GM20431 (cell line): ENCODE results near the gene HBS1L.
"Not testable (repeated sequence)": the region's sequence is repeated elsewhere in the genome, so short reads cannot be mapped to it uniquely, and the experiment has no call there.

Experiments used
- in situ Hi-C: fragments of 300-500 bp; cut with MseI, MboI; formaldehyde crosslinking; loops from one replicate; pipeline ENCODE4 v1.15.0; 2020; ENCODE audit warnings: low sequenced_read_pairs; ENCODE audit not compliant: unreplicated experiment

The HBS1L gene

DNA sequence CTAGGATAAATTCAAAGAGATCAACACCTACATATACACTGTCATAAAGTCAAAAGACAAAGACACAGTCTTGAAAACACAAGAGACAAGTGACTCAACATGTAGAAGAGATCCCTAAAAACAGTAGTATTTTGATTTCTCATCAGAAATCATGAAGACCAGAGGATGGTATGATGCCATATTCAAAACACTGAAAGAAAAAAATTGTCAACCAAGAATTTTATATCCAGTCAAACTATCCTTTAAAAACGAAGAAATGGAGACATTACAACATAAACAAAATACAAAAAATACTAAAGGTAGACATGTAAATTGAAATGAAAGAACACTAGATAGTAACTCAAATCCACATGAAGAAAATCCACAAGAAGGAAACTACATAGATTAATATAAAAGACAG, 27.3 kb upstream of the HBS1L start:
- in situ Hi-C loops: no loop called here

GRCh38 chr6:135075018-135075417, 20.4 kb upstream of the HBS1L start:
- in situ Hi-C loops: no loop called here

DNA sequence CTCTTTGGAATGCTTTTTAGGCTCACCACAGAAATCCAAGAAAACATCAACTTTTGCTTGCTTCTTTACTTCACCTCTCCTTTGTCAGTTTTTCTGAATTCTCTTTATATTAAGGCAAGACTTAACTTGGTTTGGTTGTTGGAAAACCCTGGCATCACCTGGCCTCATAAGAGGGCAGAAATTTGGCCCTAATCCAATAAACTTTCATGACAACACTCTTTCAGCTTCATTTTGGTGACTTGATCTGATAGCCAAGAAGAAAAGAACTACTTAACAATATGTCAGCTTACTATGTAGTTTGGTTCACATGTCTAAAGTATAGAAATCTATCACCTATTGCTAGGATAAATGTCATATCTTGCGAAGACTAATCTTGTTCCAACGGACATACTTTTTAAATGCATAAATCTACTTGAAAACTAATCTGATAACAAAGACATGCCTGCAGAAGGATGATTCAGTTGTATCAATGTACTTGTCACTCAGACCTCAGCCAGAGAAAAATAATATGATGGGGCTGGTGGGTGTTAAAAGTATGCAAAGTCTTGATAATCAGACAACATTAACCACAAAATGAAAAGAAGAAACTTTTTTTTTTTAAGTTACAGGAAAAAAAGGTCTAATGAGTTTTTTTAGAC, 19.3 kb upstream of the HBS1L start:
- in situ Hi-C loops: no loop called here

GRCh38 chr6:135073217-135073616, 18.6 kb upstream of the HBS1L start:
- in situ Hi-C loops: no loop called here

- in situ Hi-C loops: no loop called here
Measured at GRCh38 chr6:135072753-135073152, 18.1 kb upstream of the HBS1L start.

DNA sequence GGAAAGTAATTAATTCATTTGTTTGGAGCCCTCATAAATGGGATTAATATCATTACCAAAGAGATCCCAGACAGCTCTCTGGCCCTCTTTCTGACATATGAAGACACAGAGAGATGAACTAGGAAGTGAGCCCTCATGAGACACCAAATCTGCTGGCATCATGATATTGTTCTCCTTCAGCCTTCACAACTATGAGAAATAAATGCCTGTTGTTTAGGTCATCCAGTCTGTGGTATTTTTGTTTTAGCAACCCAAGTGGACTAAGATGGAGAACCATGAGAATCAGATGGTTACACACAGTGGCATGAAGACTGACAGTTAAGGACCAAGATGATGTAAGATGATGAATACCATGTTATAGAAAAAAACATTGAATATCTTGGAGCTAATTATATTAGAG, 16.9 kb upstream of the HBS1L start:
- in situ Hi-C loops: no loop called here

DNA sequence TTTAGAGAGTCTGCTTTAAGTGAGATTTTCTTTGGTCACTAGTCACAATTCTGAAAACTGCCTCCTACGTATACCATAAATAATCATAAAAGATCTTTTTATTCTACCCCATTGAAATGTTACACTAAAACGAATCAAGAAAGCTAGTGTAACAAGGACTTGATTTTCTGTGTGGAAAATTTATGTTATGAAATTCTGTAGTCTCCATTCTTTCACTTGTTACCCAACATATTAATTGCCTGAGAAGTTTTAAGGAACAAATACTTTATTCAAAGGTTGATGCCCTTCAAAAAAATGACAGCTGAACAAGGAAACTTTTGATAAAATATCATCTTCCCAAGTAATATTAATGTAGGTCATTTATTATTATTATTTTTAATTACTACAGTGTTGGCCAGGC, 13.3 kb upstream of the HBS1L start:
- in situ Hi-C loops: no loop called here

GRCh38 chr6:135066806-135067205, 12.2 kb upstream of the HBS1L start:
- in situ Hi-C loops: no loop called here

GRCh38 chr6:135066397-135066796, 11.8 kb upstream of the HBS1L start:
- in situ Hi-C loops: no loop called here

- in situ Hi-C loops: no loop called here
Measured at GRCh38 chr6:135064586-135064985, 10.0 kb upstream of the HBS1L start.

- in situ Hi-C loops: no loop called here
Measured at GRCh38 chr6:135063926-135064325, 9.3 kb upstream of the HBS1L start.

DNA sequence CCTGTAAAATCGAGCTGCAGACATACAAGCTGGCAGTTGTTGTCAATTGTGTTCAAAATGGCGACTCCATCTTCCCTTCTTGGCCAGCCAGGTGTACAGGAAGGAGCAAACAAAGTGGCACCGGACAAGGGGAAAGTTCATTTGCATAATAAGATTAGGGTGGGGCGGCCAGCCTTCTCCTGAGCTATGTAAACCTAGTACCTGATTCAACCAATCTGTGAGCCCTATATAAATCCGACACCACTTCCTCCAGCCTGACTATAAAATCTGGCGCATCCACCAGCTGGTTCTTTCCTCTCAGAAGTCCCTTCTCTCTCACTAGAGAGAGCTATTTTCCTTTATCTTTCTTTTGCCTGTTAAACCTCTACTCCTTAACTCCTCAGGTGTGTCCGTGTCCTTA, 8.1 kb upstream of the HBS1L start:
- in situ Hi-C loops: no loop called here

DNA sequence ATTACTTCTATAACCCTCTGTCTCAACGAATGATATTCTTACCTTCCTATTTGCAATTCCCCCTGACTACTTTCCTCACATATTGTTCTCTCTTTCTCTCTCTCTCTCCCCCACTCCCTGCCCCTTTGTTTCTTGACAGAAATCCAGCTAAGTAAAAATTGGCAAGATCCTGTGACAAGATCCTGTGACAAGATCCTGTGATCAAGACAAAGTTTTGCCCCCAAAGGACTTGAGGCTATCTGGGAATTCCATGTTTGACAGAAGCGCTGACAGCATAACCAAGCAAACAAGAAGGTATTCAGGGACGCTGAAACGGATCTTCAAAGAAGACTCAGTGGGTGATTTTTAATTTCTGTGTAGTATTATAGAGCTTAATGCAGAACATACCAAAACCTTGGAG, 5.5 kb upstream of the HBS1L start:
- in situ Hi-C loops: no loop called here

- in situ Hi-C loops: not testable (repeated sequence)
Measured at GRCh38 chr6:135058299-135058698, 3.7 kb upstream of the HBS1L start.

DNA sequence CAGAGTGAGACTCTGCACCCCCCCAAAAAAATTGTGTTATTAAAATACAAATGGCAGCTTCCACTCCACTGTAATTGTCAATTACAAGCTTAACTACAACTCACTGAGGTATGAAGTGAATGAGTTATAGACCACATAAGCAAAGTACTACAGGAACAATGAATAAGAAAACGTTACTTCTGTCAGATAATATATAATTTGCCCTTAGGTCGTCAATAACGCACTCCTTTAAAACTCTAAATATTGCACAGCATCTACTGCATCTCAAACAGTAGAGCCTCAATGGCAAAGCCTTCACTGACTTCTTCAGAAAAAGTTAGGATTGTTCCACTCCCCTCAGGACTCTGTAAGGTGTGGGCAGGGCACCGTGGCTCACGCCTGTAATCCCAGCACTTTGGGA, 2.0 kb upstream of the HBS1L start:
- in situ Hi-C loops: no loop called here

DNA sequence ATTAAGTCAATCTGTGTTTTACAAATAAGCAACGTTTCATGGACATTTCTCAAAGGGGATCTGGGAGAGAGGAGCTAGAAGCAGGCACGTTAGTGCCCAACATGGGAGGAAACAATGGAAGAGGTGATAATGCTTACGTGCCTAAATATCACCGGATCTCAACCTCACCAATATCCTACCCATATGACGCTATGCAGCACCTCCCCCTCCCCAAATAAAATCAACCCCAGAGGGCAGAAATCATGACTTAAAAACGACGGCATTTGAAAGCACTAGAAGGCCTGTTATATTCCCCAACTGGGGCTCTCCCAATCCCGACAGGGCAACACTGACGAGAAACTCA, 425 bp downstream of the HBS1L start:
- in situ Hi-C loops: no loop called here

DNA sequence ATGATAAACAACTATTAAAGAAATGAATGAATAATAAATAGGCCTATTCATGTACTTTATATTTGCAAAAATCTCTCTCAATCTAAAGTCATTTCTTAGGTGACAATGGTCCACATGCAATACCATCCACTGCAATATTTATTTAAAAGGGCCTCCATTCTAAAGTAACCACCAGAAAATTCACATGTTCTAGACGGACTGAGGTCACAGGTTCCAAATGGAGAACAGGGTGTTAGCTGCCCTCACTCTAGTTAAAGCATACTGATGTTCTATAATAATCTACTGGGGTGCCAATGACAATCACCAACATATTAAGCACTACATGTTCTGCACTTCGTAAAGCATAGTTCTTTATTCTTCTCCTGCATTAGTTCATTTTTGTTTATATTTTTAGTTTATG, 1.2 kb downstream of the HBS1L start:
- in situ Hi-C loops: no loop called here

DNA sequence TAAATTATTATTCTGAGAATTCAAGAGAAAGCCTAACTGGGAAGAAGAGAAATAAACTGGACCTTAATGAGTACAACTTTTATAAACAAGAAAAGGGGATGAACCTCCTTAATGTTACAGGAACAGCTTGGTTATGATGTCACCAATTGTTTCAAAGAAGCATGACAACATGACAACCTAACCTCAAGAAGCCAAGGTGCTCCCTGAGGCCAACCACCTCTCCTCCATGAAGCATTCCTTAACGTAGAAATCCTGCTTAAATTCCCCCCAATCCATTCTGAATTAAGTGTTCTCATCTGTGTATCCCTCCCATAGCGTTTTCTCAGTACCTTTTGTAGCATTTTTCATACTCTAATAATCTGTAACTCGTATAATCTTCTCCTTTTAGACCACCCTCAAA, 1.7 kb downstream of the HBS1L start:
- in situ Hi-C loops: no loop called here

- in situ Hi-C loops: no loop called here
Measured at GRCh38 chr6:135048915-135049314, 5.7 kb downstream of the HBS1L start.

GRCh38 chr6:135047336-135047735, 7.3 kb downstream of the HBS1L start:
- in situ Hi-C loops: no loop called here

GRCh38 chr6:135046912-135047311, 7.7 kb downstream of the HBS1L start:
- in situ Hi-C loops: no loop called here

- in situ Hi-C loops: no loop called here
Measured at GRCh38 chr6:135044639-135045038, 10.0 kb downstream of the HBS1L start.

DNA sequence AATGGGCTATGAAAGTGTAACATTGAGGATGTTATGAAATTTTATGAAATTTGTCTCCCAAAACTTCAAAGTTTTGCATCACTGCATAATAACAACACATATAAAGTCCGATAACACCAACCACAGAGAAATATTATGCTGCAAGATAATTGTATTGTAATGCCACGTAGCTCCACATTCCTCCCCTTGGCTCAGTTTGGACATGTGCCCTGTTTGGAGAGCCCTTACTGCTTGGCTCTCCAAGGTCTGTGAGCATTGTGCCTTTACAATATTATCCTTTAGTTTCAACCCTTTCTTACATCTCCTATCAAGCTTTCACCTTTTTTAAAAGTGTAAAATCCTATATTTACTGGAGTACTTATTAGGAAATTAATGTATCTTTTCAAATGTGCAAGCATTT, 10.8 kb downstream of the HBS1L start:
- in situ Hi-C loops: no loop called here
